Activated T-helper 1 cell treated with anti-CD3 and anti-CD28 coated beads, Interleukin-2, amount 50 U/mL, for 16 hours (primary cell): ENCODE measurements around the gene FRMD5.
"Not testable (repeated sequence)": the region's sequence is repeated elsewhere in the genome, so short reads cannot be mapped to it uniquely, and the experiment has no call there.

Experiments used
- DNase-seq, 2 donors: peaks; one replicate each; pipeline ENCODE4 v3.0.0-alpha.2; 2020; ENCODE audit warnings: low read depth in 1 of 2, low spot score in 1 of 2

FRMD5 gene

GRCh38 chr15:43859546-43859945 lies 335.5 kb downstream of the FRMD5 start:
- DNase-seq = no peak

DNA sequence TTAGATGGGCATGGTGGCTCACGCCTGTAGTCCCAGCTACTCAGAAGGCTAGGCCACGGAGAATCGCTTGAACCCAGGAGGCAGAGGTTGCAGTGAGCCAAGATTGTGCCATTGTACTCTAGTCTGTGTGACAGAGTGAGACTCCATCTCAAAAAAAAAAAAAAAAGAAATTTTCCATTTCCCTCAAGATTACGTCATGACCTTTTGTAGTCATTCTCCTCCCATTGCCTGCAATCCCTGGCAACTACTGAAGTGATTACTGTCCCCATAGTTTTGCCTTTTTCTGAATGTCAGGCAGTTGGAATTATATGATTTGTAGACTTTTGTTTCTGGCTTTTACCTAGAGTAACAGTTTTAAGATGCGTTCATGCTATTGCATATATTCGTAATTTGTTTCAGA lies 340.3 kb downstream of the FRMD5 start:
- DNase-seq = no peak

GRCh38 chr15:43852607-43853006 lies 342.5 kb downstream of the FRMD5 start:
- no peak for DNase-seq

GRCh38 chr15:43851251-43851650 lies 343.8 kb downstream of the FRMD5 start:
- no peak for DNase-seq

GRCh38 chr15:43845421-43845820 lies 349.6 kb downstream of the FRMD5 start:
- no peak for DNase-seq

GRCh38 chr15:43832485-43832884 lies 362.6 kb downstream of the FRMD5 start:
- DNase-seq = not testable (repeated sequence)

DNA sequence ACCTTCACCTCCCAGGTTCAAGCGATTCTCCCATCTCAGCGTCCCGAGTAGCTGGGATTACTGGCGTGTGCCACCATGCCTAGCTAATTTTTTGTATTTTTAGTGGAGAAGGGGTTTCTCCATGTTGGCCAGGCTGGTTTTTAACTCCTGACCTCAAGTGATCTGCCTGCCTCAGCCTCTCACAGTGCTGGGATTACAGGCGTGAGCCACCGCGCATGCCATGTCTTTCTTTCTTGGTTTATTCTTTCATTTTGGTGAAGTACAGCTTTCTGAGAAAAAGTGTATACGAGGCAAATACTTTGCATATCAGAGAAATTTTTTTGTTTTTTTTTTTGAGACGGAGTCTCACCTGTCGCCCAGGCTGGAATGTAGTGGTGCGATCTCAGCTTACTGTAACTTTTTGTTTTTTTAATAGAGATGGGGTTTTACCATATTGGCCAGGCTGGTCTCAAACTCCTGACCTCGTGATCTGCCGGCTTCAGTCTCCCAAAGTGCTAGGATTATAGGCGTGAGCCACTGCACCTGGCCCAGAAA lies 363.5 kb downstream of the FRMD5 start:
- DNase-seq = not testable (repeated sequence)

DNA sequence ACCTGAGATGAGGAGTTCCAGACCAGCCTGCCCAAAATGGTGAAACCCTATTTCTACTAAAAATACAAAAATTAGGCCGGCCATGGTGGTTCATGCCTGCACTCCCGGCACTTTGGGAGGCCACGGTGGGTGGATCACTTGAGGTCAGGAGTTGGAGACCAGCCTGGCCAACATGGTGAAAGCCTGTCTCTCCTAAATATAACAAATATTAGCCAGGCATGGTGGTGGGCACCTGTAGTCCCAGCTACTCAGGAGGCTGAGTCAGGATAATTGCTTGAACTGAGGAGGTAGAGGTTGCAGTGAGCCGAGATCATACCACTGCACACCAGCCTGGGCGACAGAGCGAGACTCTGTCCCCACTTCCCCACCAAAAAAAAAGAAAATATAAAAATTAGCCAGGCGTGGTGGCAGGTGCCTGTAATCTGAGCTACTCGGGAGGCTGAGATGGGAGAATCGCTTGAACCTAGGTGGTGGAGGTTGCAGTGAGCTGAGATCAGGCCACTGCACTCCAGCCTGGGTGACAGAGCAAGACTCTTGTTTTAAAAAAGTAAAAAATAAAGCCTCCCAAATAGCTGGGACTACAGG lies 364.3 kb downstream of the FRMD5 start:
- DNase-seq = not testable (repeated sequence)

DNA sequence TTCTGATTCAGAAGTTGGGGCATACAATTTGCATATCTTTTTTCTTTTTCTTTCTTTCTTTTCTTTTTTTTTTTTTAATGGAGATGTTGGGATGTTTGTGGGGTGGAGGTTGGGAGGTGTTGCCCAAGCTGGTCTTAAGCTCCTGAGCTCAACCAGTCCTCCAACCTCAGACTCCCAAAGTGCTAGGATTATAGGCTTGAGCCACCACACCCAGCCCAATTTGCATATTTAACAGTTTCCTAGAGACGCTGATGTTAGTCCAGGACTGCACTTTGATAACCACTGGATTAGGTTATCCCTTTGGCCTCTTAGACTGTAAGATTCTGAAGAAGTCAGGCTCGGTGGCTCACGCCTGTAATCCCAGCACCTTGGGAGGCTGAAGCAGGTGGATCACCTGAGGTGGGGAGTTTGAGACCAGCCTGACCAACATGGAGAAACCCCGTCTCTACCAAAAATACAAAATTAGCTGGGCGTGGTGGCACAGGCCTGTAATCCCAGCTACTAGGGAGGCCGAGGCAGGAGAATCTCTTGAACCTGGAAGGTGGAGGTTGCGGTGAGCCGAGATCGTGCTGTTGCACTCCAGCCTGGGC lies 365.0 kb downstream of the FRMD5 start:
- DNase-seq = not testable (repeated sequence)

GRCh38 chr15:43828061-43828657 lies 366.9 kb downstream of the FRMD5 start:
- no peak for DNase-seq

DNA sequence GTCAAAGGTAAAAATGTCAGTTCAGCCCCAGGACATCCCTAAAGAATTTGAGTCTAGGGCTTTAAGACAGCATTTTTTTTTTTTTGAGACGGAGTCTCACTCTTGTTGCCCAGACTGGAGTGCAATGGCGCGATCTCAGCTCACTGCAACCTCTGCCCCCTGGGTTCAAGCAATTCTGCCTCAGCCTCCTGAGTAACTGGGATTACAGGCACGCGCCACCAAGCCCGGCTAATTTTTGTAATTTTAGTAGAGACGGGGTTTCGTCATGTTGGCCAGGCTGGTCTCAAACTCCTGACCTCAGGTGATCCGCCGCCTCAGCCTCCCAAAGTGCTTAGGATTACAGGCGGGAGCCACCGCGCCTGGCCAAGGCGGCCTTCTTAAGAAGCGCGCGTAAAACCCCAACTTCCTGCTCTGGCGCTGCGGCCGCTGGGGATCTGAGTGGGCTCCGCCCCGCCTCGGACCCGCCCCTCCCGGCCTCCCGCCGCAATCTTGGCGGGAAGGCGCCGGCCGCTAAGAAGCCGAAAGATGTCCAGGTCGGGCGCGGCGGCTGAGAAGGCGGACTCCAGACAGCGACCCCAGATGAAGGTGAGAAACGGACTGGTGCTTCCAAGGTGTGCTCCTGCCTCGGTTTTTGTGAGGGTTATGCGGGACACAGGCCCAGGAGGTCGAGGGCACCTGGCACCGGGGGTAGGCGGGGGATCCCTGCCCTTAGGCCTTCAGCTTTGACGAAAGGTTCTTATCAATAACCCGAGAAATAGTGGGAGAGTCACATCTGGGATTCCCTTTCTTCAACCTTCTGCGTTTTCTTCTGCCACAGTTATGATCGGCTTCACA lies 368.3 kb downstream of the FRMD5 start, which contains the start of gene WDR76:
Gene WDR76, plus strand, starts transcription at position 495 of the 834 bp plus-strand sequence. Its CDS starts 31 bp downstream, at position 526.
- peak; percentile 38 to 63 for DNase-seq

DNA sequence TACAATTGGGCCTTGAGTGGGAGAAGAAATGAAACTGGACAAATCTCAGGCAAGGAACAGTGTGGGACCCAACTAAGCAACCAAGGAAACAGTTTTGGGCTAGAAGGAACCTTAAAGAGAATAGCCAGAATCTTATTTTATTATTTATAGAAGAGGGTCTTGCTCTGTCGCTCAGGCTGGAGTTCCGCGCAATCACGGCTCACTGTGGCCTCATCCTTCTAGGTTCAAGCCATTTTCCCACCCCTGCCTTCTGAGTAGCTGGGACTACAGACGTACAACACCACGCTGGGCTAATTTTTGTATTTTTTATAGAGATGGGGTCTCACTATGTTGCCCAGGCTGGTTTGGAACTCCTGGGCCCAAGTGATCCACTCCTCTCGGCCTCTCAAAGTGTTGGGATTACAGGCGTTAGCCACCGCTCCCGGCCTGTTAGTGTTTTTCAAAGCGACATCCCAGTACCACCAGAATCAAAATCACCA lies 369.0 kb downstream of the FRMD5 start:
- DNase-seq = no peak

DNA sequence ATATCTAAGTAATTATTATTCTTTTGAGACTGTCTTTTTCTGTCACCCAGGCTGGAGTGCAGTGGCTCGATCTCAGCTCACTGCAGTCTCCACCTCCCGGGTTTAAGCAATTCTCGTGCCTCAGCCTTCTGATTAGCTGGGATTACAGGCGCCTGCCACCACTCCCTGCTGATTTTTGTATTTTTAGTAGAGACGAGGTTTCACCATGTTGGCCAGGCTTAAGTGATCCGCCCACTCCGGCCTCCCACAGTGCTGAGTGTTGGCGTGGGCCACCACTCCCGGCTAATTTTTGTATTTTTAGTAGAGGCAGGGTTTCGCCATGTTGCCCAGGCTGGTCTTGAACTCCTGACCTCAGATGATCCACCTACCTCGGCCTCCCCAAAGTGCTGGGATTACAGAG lies 369.8 kb downstream of the FRMD5 start:
- not testable (repeated sequence) for DNase-seq

GRCh38 chr15:43824302-43825246 lies 370.5 kb downstream of the FRMD5 start, which contains the start of gene MFAP1:
TSS of gene MFAP1 (minus strand) at chr15:43824690. CDS start at chr15:43824569, 121 bp downstream.
- peak; percentile 75 to 84 for DNase-seq

DNA sequence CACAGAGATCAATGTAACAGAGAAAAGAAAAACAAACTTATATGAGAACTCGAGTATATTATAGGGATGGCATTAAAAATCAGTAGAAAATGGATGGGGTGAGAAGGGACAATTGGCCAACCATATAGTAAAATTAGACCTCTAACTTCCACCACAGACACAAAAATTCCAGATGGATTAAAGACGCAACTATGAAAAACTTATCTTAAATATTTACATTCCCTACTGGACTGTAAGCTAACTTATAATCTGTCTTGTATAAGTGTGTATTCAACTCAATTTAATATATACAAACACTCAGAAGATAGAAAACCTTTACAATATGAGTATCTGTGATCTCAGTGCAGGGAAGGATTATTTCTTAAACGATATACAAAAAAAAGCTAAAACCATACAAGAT lies 373.6 kb downstream of the FRMD5 start:
- no peak for DNase-seq
